ENCODE data around the gene OXNAD1. TPM values are rescaled to one million over a fixed set of nuclear protein-coding genes. Genes with fewer than 3 reads are reported as not detected.

The OXNAD1 gene
- total and polyA plus RNA-seq, 2 of the 13 experiments (the other 11 are each of a cell fraction or from before 2014, with no cell fraction given): 9.9 to 18.8 TPM

DNA sequence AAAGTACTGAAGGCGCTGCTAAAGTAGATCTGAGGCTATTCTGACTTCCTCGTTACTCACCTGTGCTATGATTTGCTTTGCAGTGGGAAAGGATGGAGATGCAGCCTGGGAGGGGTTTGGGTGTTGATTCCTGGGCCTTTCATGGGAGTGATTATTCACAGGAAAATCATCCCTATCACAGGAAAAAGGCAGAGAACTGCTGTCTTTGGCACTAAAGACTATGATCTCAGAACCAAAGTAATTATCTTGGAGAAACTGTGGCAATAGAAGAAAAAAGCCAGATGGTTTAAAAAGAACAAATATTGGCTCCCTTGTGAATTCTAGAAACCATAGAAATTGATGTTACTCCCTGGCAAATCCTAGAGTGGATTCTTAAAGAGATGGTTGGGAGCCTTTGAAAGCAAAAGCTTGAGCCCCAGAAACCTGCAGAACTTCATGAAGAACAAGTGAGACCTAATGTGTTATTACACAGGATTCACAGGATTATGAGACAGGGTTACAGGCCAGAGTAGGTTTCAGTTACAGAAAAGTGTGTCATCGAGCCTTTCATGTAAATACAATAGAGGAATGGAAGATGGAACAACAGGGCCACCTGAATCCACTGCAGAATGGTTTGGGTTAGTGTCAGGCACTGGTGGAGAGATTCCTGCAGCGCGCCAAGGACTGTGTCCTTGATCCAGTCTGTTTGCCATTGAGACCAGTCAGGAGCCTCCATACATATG lies 85.7 kb downstream of the OXNAD1 start:
- H3K4me2 ChIP-seq (ENCODE audit: low read depth, low read length): no peak overlapping the region
- no peak overlapping the region for H3K27ac ChIP-seq (ENCODE audit: extremely low read length, insufficient read depth, low read length)
- ChIA-PET POLR2A (no interaction called here), CTCF (ENCODE audit: low intra/inter-chr PET ratio, low total read pairs) (no interaction called here)
- no peaks in the 10 kb centered on the region for H4K20me1 ChIP-seq (ENCODE audit: insufficient read depth, low read length)
- ATAC-seq (no peak), FAIRE-seq (no peak), DNase-seq (ENCODE audit: low spot score) (no peak)
- H3K27me3 ChIP-seq (ENCODE audit: control insufficient read depth in 1 of 2, insufficient read depth in 2 of 2, low read length in 2 of 2): no peaks in the 10 kb centered on the region
- peaks cover 0 to 2% of the 10 kb centered on the region in 2 experiments; a peak in 3 of 5 replicates for H3K36me3 ChIP-seq (replicated peaks in 1 of 2; ENCODE audit: control insufficient read depth in 1 of 2, insufficient read depth in 2 of 2, low read length in 2 of 2)
- in situ Hi-C loops (cut with HindIII; ENCODE audit: extremely low pct_ligation_motif_present, low pct_unique_long_range_greater_than_20kb) (no loop called here), intact Hi-C loops (cut with micrococcal nuclease; ENCODE audit: unreplicated experiment) (no loop called here)
- WGBS (ENCODE audit: low lambda C conversion rate): 96% methylated on average over 5 of the region's 5 CpGs
- no peak overlapping the region for H2AFZ ChIP-seq (ENCODE audit: low read length)
- BruUV-seq (replicated peaks): no TSS peak
- no peaks in the 10 kb centered on the region for H3K79me2 ChIP-seq (ENCODE audit: insufficient read depth, low read length)
- peaks cover 9% of the 10 kb centered on the region; the same call in 1 of the 2 replicates for H3K4me1 ChIP-seq (ENCODE audit: insufficient read depth, low read length)
- H3K9me3 ChIP-seq (ENCODE audit: low read length): no peaks in the 10 kb centered on the region
- H3K9ac ChIP-seq (ENCODE audit: insufficient read depth, low read depth, low read length): no peak overlapping the region
- no peak overlapping the region for H3K4me3 ChIP-seq (replicated peaks in 1 of 3; ENCODE audit: insufficient read depth in 1 of 3, low read depth in 2 of 3, low read length in 3 of 3)
- TF ChIP-seq BHLHE40 (IDR thresholded peaks at IDR 0.05; ENCODE audit: low read length) (no peak), HDAC6 (IDR thresholded peaks at IDR 0.05; ENCODE audit: low read depth, low read length) (no peak), ZNF354B (CRISPR knock-in tag; IDR thresholded peaks at IDR 0.05) (no peak), FOXM1 (CRISPR knock-in tag; IDR thresholded peaks at IDR 0.05) (no peak), CREB1 (IDR thresholded peaks at IDR 0.05) (no peak), CREB1 (CRISPR knock-in tag; IDR thresholded peaks at IDR 0.05) (no peak), NFE2L1 (CRISPR knock-in tag; IDR thresholded peaks at IDR 0.05; ENCODE audit: borderline replicate concordance) (no peak), ZNF570 (CRISPR knock-in tag; IDR thresholded peaks at IDR 0.05; ENCODE audit: borderline replicate concordance) (no peak), ZNF180 (CRISPR knock-in tag; IDR thresholded peaks at IDR 0.05; ENCODE audit: borderline replicate concordance, low read depth) (no peak), SP1 (IDR thresholded peaks at IDR 0.05) (no peak), SP1 (CRISPR knock-in tag; IDR thresholded peaks at IDR 0.05) (no peak), ZNF431 (CRISPR knock-in tag; IDR thresholded peaks at IDR 0.05; ENCODE audit: borderline replicate concordance, low read depth) (no peak), YEATS2 (CRISPR knock-in tag; IDR thresholded peaks at IDR 0.05; ENCODE audit: borderline replicate concordance) (no peak), ZFP41 (CRISPR knock-in tag; IDR thresholded peaks at IDR 0.05; ENCODE audit: borderline replicate concordance) (no peak)
- TF ChIP-seq, protein P1, sequence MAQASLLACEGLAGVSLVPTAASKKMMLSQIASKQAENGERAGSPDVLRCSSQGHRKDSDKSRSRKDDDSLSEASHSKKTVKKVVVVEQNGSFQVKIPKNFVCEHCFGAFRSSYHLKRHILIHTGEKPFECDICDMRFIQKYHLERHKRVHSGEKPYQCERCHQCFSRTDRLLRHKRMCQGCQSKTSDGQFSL (CRISPR knock-in tag; IDR thresholded peaks at IDR 0.05): no peak
- TF ChIP-seq, protein P2, sequence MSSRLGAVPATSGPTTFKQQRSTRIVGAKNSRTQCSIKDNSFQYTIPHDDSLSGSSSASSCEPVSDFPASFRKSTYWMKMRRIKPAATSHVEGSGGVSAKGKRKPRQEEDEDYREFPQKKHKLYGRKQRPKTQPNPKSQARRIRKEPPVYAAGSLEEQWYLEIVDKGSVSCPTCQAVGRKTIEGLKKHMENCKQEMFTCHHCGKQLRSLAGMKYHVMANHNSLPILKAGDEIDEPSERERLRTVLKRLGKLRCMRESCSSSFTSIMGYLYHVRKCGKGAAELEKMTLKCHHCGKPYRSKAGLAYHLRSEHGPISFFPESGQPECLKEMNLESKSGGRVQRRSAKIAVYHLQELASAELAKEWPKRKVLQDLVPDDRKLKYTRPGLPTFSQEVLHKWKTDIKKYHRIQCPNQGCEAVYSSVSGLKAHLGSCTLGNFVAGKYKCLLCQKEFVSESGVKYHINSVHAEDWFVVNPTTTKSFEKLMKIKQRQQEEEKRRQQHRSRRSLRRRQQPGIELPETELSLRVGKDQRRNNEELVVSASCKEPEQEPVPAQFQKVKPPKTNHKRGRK (CRISPR knock-in tag; IDR thresholded peaks at IDR 0.05): no peak
- TF ChIP-seq, protein P3, sequence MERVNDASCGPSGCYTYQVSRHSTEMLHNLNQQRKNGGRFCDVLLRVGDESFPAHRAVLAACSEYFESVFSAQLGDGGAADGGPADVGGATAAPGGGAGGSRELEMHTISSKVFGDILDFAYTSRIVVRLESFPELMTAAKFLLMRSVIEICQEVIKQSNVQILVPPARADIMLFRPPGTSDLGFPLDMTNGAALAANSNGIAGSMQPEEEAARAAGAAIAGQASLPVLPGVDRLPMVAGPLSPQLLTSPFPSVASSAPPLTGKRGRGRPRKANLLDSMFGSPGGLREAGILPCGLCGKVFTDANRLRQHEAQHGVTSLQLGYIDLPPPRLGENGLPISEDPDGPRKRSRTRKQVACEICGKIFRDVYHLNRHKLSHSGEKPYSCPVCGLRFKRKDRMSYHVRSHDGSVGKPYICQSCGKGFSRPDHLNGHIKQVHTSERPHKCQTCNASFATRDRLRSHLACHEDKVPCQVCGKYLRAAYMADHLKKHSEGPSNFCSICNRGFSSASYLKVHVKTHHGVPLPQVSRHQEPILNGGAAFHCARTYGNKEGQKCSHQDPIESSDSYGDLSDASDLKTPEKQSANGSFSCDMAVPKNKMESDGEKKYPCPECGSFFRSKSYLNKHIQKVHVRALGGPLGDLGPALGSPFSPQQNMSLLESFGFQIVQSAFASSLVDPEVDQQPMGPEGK (CRISPR knock-in tag; IDR thresholded peaks at IDR 0.05): no peak
- TF ChIP-seq, protein P4, sequence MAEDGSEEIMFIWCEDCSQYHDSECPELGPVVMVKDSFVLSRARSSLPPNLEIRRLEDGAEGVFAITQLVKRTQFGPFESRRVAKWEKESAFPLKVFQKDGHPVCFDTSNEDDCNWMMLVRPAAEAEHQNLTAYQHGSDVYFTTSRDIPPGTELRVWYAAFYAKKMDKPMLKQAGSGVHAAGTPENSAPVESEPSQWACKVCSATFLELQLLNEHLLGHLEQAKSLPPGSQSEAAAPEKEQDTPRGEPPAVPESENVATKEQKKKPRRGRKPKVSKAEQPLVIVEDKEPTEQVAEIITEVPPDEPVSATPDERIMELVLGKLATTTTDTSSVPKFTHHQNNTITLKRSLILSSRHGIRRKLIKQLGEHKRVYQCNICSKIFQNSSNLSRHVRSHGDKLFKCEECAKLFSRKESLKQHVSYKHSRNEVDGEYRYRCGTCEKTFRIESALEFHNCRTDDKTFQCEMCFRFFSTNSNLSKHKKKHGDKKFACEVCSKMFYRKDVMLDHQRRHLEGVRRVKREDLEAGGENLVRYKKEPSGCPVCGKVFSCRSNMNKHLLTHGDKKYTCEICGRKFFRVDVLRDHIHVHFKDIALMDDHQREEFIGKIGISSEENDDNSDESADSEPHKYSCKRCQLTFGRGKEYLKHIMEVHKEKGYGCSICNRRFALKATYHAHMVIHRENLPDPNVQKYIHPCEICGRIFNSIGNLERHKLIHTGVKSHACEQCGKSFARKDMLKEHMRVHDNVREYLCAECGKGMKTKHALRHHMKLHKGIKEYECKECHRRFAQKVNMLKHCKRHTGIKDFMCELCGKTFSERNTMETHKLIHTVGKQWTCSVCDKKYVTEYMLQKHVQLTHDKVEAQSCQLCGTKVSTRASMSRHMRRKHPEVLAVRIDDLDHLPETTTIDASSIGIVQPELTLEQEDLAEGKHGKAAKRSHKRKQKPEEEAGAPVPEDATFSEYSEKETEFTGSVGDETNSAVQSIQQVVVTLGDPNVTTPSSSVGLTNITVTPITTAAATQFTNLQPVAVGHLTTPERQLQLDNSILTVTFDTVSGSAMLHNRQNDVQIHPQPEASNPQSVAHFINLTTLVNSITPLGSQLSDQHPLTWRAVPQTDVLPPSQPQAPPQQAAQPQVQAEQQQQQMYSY (CRISPR knock-in tag; IDR thresholded peaks at IDR 0.05): no peak

All from HepG2 (cell line).